HEK293 (cell line): ENCODE results near the gene RPS27.

ENCODE experiments used
- CTCF ChIP-seq: fragments of 450-650 bp; formaldehyde crosslinking; IDR thresholded peaks from 2 replicates; pipeline ENCODE4 v1.5.1; 2016; ENCODE audit warnings: missing biosample characterization, missing genetic modification characterization
- GLI2 ChIP-seq: fragments of 450-650 bp; formaldehyde crosslinking; IDR thresholded peaks from 2 replicates; pipeline ENCODE4; 2017; ENCODE audit warnings: missing biosample characterization, missing genetic modification characterization, low read depth, borderline replicate concordance
- KLF9 ChIP-seq: fragments of 450-650 bp; formaldehyde crosslinking; IDR thresholded peaks from 2 replicates; pipeline ENCODE4 v1.5.1; 2016; ENCODE audit warnings: missing biosample characterization, missing genetic modification characterization, low read depth
- ZFP41 ChIP-seq: fragments of 450-650 bp; formaldehyde crosslinking; IDR thresholded peaks from 2 replicates; pipeline ENCODE4 v1.5.1; 2016; ENCODE audit warnings: missing biosample characterization, missing genetic modification characterization, borderline replicate concordance
- ZNF513 ChIP-seq: fragments of 450-650 bp; IDR thresholded peaks from 2 replicates; pipeline ENCODE4 v1.5.1; 2018; ENCODE audit warnings: missing biosample characterization, missing genetic modification characterization
- ZNF555 ChIP-seq: fragments of 450-650 bp; formaldehyde crosslinking; conservative IDR thresholded peaks from 2 replicates; pipeline ENCODE4 v1.5.1; 2017; ENCODE audit warnings: missing biosample characterization, mild to moderate bottlenecking, missing genetic modification characterization, inconsistent platforms
- ZSCAN16 ChIP-seq: fragments of 450-650 bp; formaldehyde crosslinking; IDR thresholded peaks from 2 replicates; pipeline ENCODE4 v1.5.1; 2016; ENCODE audit warnings: missing biosample characterization, missing genetic modification characterization
- TF ChIP-seq, protein P1 (sequence below): fragments of 450-650 bp; formaldehyde crosslinking; IDR thresholded peaks from 2 replicates; pipeline ENCODE4 v1.5.1; 2016; ENCODE audit warnings: missing biosample characterization, missing genetic modification characterization, borderline replicate concordance
- TF ChIP-seq, protein P2 (sequence below): fragments of 450-650 bp; formaldehyde crosslinking; IDR thresholded peaks from 2 replicates; pipeline ENCODE4 v1.5.1; 2017; ENCODE audit warnings: missing biosample characterization, missing genetic modification characterization
- TF ChIP-seq, protein P3 (sequence below): fragments of 450-650 bp; formaldehyde crosslinking; IDR thresholded peaks from 2 replicates; pipeline ENCODE4 v1.5.1; 2016; ENCODE audit warnings: missing biosample characterization, missing genetic modification characterization

DNA sequence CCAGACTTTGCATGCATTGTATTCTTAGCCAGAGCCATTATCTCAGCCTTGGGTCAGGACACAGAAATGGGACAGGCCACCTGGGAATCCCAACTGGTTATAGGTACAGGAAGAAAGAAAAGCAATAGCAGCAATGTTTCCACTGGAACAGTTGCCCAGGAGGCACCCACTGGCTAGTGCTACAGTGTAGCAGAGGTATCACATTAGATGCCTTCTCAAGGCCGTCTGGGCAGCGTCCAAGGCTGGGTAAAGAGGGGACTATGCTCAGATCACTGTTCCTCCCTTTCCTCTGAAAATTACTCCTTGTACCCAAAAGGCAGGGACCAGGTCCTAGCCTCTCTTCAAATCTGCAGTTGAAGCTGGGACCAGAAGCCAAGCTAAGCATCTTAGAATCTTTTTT, 20.2 kb upstream of the RPS27 start:
- TF ChIP-seq, protein P1, sequence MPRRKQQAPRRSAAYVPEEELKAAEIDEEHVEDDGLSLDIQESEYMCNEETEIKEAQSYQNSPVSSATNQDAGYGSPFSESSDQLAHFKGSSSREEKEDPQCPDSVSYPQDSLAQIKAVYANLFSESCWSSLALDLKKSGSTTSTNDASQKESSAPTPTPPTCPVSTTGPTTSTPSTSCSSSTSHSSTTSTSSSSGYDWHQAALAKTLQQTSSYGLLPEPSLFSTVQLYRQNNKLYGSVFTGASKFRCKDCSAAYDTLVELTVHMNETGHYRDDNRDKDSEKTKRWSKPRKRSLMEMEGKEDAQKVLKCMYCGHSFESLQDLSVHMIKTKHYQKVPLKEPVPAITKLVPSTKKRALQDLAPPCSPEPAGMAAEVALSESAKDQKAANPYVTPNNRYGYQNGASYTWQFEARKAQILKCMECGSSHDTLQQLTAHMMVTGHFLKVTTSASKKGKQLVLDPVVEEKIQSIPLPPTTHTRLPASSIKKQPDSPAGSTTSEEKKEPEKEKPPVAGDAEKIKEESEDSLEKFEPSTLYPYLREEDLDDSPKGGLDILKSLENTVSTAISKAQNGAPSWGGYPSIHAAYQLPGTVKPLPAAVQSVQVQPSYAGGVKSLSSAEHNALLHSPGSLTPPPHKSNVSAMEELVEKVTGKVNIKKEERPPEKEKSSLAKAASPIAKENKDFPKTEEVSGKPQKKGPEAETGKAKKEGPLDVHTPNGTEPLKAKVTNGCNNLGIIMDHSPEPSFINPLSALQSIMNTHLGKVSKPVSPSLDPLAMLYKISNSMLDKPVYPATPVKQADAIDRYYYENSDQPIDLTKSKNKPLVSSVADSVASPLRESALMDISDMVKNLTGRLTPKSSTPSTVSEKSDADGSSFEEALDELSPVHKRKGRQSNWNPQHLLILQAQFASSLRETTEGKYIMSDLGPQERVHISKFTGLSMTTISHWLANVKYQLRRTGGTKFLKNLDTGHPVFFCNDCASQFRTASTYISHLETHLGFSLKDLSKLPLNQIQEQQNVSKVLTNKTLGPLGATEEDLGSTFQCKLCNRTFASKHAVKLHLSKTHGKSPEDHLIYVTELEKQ (tag by site-specific recombination), result no peak
- no peak for TF ChIP-seq GLI2 (tag by site-specific recombination)
- no peak for TF ChIP-seq ZFP41 (tag by site-specific recombination)
- no peak for TF ChIP-seq CTCF (tag by site-specific recombination)
- no peak for TF ChIP-seq ZSCAN16
- TF ChIP-seq KLF9 (tag by site-specific recombination), result no peak
- TF ChIP-seq, protein P2, sequence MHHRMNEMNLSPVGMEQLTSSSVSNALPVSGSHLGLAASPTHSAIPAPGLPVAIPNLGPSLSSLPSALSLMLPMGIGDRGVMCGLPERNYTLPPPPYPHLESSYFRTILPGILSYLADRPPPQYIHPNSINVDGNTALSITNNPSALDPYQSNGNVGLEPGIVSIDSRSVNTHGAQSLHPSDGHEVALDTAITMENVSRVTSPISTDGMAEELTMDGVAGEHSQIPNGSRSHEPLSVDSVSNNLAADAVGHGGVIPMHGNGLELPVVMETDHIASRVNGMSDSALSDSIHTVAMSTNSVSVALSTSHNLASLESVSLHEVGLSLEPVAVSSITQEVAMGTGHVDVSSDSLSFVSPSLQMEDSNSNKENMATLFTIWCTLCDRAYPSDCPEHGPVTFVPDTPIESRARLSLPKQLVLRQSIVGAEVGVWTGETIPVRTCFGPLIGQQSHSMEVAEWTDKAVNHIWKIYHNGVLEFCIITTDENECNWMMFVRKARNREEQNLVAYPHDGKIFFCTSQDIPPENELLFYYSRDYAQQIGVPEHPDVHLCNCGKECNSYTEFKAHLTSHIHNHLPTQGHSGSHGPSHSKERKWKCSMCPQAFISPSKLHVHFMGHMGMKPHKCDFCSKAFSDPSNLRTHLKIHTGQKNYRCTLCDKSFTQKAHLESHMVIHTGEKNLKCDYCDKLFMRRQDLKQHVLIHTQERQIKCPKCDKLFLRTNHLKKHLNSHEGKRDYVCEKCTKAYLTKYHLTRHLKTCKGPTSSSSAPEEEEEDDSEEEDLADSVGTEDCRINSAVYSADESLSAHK, result no peak
- TF ChIP-seq ZNF513, result no peak
- TF ChIP-seq, protein P3, sequence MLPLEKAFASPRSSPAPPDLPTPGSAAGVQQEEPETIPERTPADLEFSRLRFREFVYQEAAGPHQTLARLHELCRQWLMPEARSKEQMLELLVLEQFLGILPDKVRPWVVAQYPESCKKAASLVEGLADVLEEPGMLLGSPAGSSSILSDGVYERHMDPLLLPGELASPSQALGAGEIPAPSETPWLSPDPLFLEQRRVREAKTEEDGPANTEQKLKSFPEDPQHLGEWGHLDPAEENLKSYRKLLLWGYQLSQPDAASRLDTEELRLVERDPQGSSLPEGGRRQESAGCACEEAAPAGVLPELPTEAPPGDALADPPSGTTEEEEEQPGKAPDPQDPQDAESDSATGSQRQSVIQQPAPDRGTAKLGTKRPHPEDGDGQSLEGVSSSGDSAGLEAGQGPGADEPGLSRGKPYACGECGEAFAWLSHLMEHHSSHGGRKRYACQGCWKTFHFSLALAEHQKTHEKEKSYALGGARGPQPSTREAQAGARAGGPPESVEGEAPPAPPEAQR (tag by site-specific recombination), result no peak
- TF ChIP-seq ZNF555, result no peak
